Aorta (tissue), 5 donors: ENCODE results near the gene LRRC4B. TPM values are rescaled to one million over a fixed set of nuclear protein-coding genes. Genes with fewer than 3 reads are reported as not detected.

Source experiments
- ATAC-seq: fragments of 200-7000 bp; cut with Tn5 transposase; one replicate; pipeline ENCODE4 v1.9.1; 2022; ENCODE audit warnings: moderate library complexity; ENCODE audit not compliant: low FRiP score
- DNase-seq, 2 donors: peaks; one replicate each; pipeline ENCODE4 v3.0.0-alpha.2; 2020
- H3K27ac ChIP-seq, 2 donors: one replicate each; pipeline ENCODE4 v1.5.1; 2013; ENCODE audit warnings: low read length in 2 of 2, mild to moderate bottlenecking in 2 of 2, moderate library complexity in 2 of 2, control low read depth in 1 of 2, inconsistent platforms in 1 of 2, low read depth in 1 of 2
- H3K27me3 ChIP-seq, 2 donors: one replicate each; pipeline ENCODE4 v1.6.1; 2013; ENCODE audit warnings: control low read depth in 1 of 2, low read length in 1 of 2, mild to moderate bottlenecking in 1 of 2, moderate library complexity in 1 of 2; ENCODE audit not compliant: insufficient read depth in 2 of 2, control insufficient read depth in 1 of 2
- H3K36me3 ChIP-seq, 2 donors: one replicate each; pipeline ENCODE4 v1.6.1; 2013; ENCODE audit warnings: control low read depth in 1 of 2, low read length in 1 of 2, mild to moderate bottlenecking in 1 of 2; ENCODE audit not compliant: insufficient read depth in 2 of 2, control insufficient read depth in 1 of 2
- H3K4me1 ChIP-seq, 2 donors: one replicate each; pipeline ENCODE4 v1.6.1; 2013; ENCODE audit warnings: low read length in 2 of 2, control low read depth in 1 of 2, mild to moderate bottlenecking in 1 of 2, moderate library complexity in 1 of 2; ENCODE audit not compliant: insufficient read depth in 2 of 2, control insufficient read depth in 1 of 2
- H3K4me3 ChIP-seq, 2 donors: one replicate each; pipeline ENCODE4 v1.5.1; 2013; ENCODE audit warnings: low read length in 2 of 2, control low read depth in 1 of 2, mild to moderate bottlenecking in 1 of 2
- H3K9me3 ChIP-seq: one replicate; pipeline ENCODE4 v1.6.1; 2013; ENCODE audit warnings: mild to moderate bottlenecking, low read length; ENCODE audit not compliant: control insufficient read depth
- WGBS, 2 donors: extraction: QIAGEN DNeasy Blood & Tissue Kit; methylation state at CpG; one replicate each; pipeline ENCODE4 v1.1.7; 2013; 5-methylcytosine and 5-hydroxymethylcytosine counted together
- intact Hi-C, 2 donors: fragments of 100-400 bp; cut with DNase I; formaldehyde crosslinking; loops; one replicate each; pipeline versions ENCODE4 v1.14.2 to v1.15.0; 2022
- polyA plus RNA-seq, 2 donors: library from polyadenylated mRNA; stranded (reverse); fragments of 200-250 nt; gene quantifications; one replicate each; pipeline ENCODE4 v1.2.3, GENCODE V29; 2013
- total RNA-seq, 2 donors: library from RNA; stranded (reverse); fragmentation: NEBNext Ultra II Directional; extraction: Animal tissue kit (Norgen Biotek cat#: 25700); gene quantifications; one replicate each; pipeline ENCODE4 v1.2.1, GENCODE V29; 2021
- donor health status: healthy with polysubstance abuse.
- donor health status: Bipolar disorder and iron deficiency.
- donor health status: DM: no; HTN: no; CAD: no.
- donor health status: DM: no; HTN: no; CAD: no.
- donor health status: DM: yes; HTN: yes; CAD: no.

The LRRC4B gene
- total and polyA plus RNA-seq, 4 donors = 0.63 to 12.2 (median 3.7) TPM

DNA sequence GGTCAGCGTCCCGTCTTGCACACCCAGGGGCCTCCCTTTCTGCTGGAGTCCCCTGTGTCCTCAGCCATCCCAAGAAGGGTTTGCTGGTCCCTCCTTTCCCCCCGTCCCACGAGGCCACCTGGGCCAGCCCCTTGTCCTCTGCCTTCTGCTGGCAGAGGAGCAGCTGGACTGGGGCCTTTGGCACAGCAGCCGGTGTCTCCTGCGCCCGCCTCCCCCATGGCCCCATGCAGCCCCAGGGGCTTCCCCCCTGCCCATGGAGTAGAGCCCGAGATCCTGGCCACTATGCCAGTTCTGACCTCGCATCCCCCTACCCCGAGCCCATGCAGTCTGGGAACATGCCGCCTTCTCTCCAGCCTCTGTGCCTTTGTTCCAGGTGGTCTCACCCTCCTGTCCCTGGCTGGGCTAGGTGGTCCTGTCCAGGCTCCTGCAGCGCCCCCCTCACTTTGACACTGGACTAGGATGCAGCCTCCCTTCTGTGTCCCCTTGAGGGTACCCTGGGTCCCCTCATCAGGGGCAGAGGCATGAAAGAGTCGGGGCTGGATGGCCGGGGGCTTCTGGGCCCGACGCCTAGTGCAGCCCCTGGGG is 85.9 kb downstream of the LRRC4B start:
- Histone ChIP-seq H3K4me1 (no peaks in the 10 kb centered on the region), H3K36me3 (peaks cover 4% of the 10 kb centered on the region in 2 donors), H3K9me3 (no peaks in the 10 kb centered on the region), H3K27ac (no peak overlapping the region), H3K27me3 (no peaks in the 10 kb centered on the region), H3K4me3 (no peak overlapping the region)
- DNase-seq = peak; percentile 27 to 48
- 73 to 78% methylated on average over 15 to 16 of the region's 16 CpGs for WGBS, 2 donors
- intact Hi-C loops = no loop called here
- no peak for ATAC-seq

DNA sequence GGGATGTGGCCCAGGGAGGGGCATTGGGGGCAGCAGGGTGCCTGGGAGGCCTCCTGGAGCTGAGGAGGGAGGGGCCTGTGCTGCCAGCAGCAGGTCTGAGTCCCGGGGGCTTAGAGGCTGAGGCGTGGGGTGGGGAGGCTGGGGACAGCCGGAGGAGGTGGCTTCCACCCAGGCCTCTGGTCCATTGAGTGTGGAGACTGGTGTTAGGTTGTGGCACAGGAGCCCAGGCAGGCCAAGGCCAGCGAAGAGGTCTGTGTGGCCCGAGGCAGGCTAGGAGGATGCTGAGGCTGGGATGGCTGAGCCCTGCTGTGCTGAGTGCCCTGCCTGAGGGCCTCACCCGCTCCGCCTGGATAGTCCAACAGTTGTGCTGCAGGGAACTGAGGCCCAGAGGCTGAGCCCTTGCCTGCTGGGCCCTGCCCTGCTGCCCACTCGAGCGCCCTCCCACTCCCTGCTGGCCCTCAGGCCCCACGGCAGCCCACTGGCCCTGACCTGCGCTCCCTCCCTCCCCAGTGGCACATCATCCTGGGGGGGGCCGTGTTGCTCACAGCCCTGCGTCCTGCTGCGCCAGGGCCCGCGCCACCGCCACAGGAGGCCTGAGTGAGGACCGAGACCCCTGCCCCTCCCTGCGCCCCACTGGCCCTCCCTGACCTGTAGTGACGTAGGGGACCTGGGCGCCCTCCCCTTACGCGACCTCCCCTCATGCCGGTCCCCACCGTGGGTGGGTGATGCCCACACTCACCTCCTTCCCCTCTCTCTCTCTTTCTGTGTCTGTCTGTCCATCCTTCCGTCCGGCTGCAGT is 86.7 kb downstream of the LRRC4B start:
- intact Hi-C loops = no loop called here
- no peak overlapping the region for H3K27ac ChIP-seq
- H3K4me3 ChIP-seq = no peak overlapping the region
- ATAC-seq (no peak), DNase-seq (peak; percentile 33 to 69)
- peaks cover 4% of the 10 kb centered on the region in 2 donors for H3K36me3 ChIP-seq
- H3K9me3 ChIP-seq = no peaks in the 10 kb centered on the region
- WGBS, 2 donors = 92% methylated on average over 25 to 27 of the region's 27 CpGs
- no peaks in the 10 kb centered on the region for H3K4me1 ChIP-seq
- no peaks in the 10 kb centered on the region for H3K27me3 ChIP-seq

GRCh38 chr19:50480281-50481111 is 87.7 kb downstream of the LRRC4B start:
- peak in 1 of 2 donors; percentile 61 for DNase-seq
- WGBS, 2 donors = 87 to 90% methylated on average over 33 to 37 of the region's 37 CpGs
- ATAC-seq = no peak
- intact Hi-C loops = no loop called here
- Histone ChIP-seq H3K27ac (no peak overlapping the region), H3K4me1 (no peaks in the 10 kb centered on the region), H3K4me3 (no peak overlapping the region), H3K36me3 (peaks cover 4% of the 10 kb centered on the region in 2 donors), H3K27me3 (no peaks in the 10 kb centered on the region), H3K9me3 (no peaks in the 10 kb centered on the region)

GRCh38 chr19:50479761-50480251 is 88.4 kb downstream of the LRRC4B start:
- Histone ChIP-seq H3K36me3 (peaks cover 4% of the 10 kb centered on the region in 2 donors), H3K4me3 (no peak overlapping the region), H3K9me3 (no peaks in the 10 kb centered on the region), H3K27me3 (no peaks in the 10 kb centered on the region), H3K27ac (no peak overlapping the region), H3K4me1 (no peaks in the 10 kb centered on the region)
- peak in 1 of 2 donors; percentile 55 for DNase-seq
- ATAC-seq = no peak
- intact Hi-C loops = no loop called here
- WGBS, 2 donors = 93 to 95% methylated on average over 16 of the region's 16 CpGs

DNA sequence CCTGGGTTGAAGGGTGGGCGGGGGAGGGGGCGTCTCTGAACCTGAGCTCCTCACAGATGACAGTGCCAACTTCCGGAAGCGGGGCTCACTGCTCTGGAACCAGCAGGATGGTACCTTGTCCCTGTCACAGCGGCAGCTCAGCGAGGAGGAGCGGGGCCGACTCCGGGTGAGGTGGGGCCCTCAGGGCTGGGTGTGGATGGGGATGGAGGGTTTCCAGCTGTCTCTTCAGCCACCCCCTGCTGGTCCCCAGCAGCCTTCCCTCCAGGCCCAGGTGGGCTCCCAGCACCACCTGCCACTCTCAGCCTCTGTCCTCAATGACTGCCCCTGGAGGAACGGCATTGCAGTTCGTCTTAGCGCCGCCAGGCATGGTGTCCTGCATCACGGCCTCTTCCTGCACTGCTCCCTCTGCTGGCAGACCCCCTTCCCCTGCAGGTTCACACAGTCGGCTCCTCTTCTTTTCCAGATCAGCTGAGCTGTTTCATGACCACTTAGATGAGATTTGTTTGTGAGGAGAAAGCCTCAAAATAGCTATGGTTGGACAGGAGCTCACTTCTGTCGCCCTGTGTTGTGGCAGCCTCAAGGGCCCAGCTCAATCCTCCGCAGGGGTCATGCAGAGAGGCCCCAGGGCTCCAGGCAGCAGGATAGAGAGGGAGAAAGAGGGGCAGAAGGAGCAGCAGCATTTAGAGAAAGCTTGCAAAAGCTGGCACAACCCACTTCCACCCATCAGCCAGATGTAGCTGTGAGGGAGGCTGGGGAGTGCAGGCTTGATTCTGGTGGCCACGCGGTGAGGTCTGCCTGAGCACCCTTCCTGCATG is 89.1 kb downstream of the LRRC4B start:
- intact Hi-C loops = no loop called here
- ATAC-seq = no peak
- H3K27me3 ChIP-seq = no peaks in the 10 kb centered on the region
- DNase-seq = peak in 1 of 2 donors; percentile 72
- WGBS, 2 donors = 73 to 76% methylated on average over 19 of the region's 19 CpGs
- H3K36me3 ChIP-seq = peaks cover 4% of the 10 kb centered on the region in 2 donors
- no peak overlapping the region for H3K27ac ChIP-seq
- H3K4me1 ChIP-seq = no peaks in the 10 kb centered on the region
- no peaks in the 10 kb centered on the region for H3K9me3 ChIP-seq
- H3K4me3 ChIP-seq = no peak overlapping the region

DNA sequence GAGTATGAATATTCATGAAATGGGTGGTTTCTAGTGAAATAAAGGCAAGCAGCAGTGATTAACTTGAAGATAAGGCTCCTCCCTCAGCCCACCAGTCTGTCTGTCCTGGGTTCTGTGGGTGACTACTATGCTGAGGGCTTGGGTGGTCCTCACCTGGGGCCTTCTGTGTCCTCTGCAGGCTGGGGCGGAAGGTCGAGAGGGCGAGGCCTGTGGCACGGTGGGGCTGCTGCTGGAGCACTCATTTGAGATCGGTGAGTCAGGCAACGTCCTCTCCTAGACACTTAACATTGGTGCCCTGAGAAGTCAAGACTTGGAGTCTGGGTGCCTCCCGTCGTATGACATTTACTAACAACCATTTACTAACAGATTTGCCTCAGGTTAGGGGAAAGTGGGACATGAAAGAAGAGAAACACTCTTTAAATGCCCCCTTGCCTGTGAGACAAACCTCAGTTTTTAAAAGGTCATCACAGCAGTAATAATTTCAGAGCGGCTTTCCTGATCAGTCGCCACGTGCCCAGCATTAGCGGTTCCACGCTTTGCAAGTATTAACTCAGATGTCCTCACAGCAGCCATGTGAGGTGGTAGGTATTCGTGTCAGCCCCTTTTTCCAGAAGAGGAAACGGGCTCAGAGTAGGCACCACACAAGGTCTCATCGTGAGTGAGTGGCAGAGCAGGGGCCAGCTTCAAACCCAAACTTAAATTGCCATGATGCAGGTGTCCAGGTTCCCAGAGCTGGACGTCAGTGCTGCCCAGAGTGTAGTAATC is 90.3 kb downstream of the LRRC4B start:
- intact Hi-C loops = loop anchor here in 1 of 2 donors (2.0 kb wide), 1 partner anchor 35 kb away; the partner anchor contains the start of gene ASPDH
- Histone ChIP-seq H3K4me1 (no peaks in the 10 kb centered on the region), H3K4me3 (no peak overlapping the region), H3K9me3 (no peaks in the 10 kb centered on the region), H3K27ac (no peak overlapping the region), H3K27me3 (no peaks in the 10 kb centered on the region), H3K36me3 (peaks cover 0 to 4% of the 10 kb centered on the region in 2 donors)
- 92 to 94% methylated on average over 17 of the region's 17 CpGs for WGBS, 2 donors
- ATAC-seq (no peak), DNase-seq (peak in 1 of 2 donors; percentile 64)

GRCh38 chr19:50476907-50477238 is 91.4 kb downstream of the LRRC4B start:
- WGBS, 2 donors = 14 to 17% methylated on average over 20 of the region's 20 CpGs
- ATAC-seq (no peak), DNase-seq (no peak)
- Histone ChIP-seq H3K4me1 (no peaks in the 10 kb centered on the region), H3K27me3 (no peaks in the 10 kb centered on the region), H3K4me3 (peak overlapping the region; percentile 62 to 78), H3K36me3 (peaks cover 0 to 4% of the 10 kb centered on the region in 2 donors), H3K9me3 (no peaks in the 10 kb centered on the region), H3K27ac (no peak overlapping the region)
- intact Hi-C loops = loop anchor here in 1 of 2 donors (2.0 kb wide), 1 partner anchor 36 kb away; the partner anchor contains the start of gene ASPDH
